ENCODE results near the gene GPRC5B. TPM values are rescaled to one million over a fixed set of nuclear protein-coding genes. Genes with fewer than 3 reads are reported as not detected.

The GPRC5B gene
- total and polyA plus RNA-seq, 2 of the 8 experiments (the other 6 are each of a cell fraction or from before 2014, with no cell fraction given): 106 to 160 TPM

GRCh38 chr16:19913340-19913645 is 28.6 kb upstream of the GPRC5B start (continued):
- no peak for TF ChIP-seq CTCF (IDR thresholded peaks at IDR 0.05; ENCODE audit: control extremely low read depth in 1 of 3, insufficient read depth in 1 of 3, low read depth in 1 of 3, low read length in 3 of 3)
- TF ChIP-seq EGR1 (IDR thresholded peaks at IDR 0.05; ENCODE audit: borderline replicate concordance, low read depth, low read length): no peak
- no peak for TF ChIP-seq KDM1A (IDR thresholded peaks at IDR 0.05; ENCODE audit: borderline replicate concordance, low read length)
- TF ChIP-seq YY1 (IDR thresholded peaks at IDR 0.05; ENCODE audit: low read depth, low read length): no peak
- no peak for TF ChIP-seq ATF2 (IDR thresholded peaks at IDR 0.05; ENCODE audit: low read length)
- no peak for TF ChIP-seq SRF (IDR thresholded peaks at IDR 0.05; ENCODE audit: low read depth, low read length)
- TF ChIP-seq GTF2F1 (IDR thresholded peaks at IDR 0.05; ENCODE audit: borderline replicate concordance, low read depth, low read length): no peak
- no peak for TF ChIP-seq TBP (IDR thresholded peaks at IDR 0.05; ENCODE audit: low read depth, low read length)
- TF ChIP-seq NANOG (IDR thresholded peaks at IDR 0.05; ENCODE audit: insufficient read depth, low read depth, low read length, poor library complexity, severe bottlenecking): no peak
- TF ChIP-seq CREB1 (IDR thresholded peaks at IDR 0.05): no peak
